K562 (cell line): Measurements from ENCODE around the gene WNT11.

Source experiments
- CTCF ChIP-seq, 3 experiments: IDR thresholded peaks in 2 of 3; conservative IDR thresholded peaks in 1 of 3; 2 replicates each; pipeline ENCODE4 v1.5.1; 2011 to 2012; ENCODE audit warnings: low read length in 3 of 3, mild to moderate bottlenecking in 3 of 3, control low read depth in 2 of 3, improper control_type of control experiment in 1 of 3, inconsistent platforms in 1 of 3, low read depth in 1 of 3, mixed read lengths in 1 of 3, moderate library complexity in 1 of 3; ENCODE audit not compliant: insufficient read depth in 2 of 3
- DIDO1 ChIP-seq: fragments of 450-650 bp; IDR thresholded peaks from 2 replicates; pipeline ENCODE4 v1.6.1; 2016; ENCODE audit warnings: low read depth, missing biosample characterization, missing genetic modification characterization
- ELK1 ChIP-seq: sonication (generic); formaldehyde crosslinking; IDR thresholded peaks from 2 replicates; pipeline ENCODE4 v1.8.1; 2022; ENCODE audit warnings: missing genetic modification reagents
- SMAD1 ChIP-seq: fragments of 150-350 bp; IDR thresholded peaks from 2 replicates; pipeline ENCODE4 v1.6.1; 2014; ENCODE audit warnings: low read length, low read depth; ENCODE audit not compliant: partially characterized antibody
- TCF7L2 ChIP-seq: fragments of 150-350 bp; IDR thresholded peaks from 2 replicates; pipeline ENCODE4 v1.6.1; 2016; ENCODE audit warnings: low read depth, mild to moderate bottlenecking, low read length, moderate library complexity
- USF1 ChIP-seq: sonication (generic); formaldehyde crosslinking; IDR thresholded peaks from 2 replicates; pipeline ENCODE4 v1.9.0; 2022; ENCODE audit warnings: mild to moderate bottlenecking, missing genetic modification reagents

- no peak for TF ChIP-seq TCF7L2
- no peak for TF ChIP-seq USF1 (CRISPR knock-in tag)
- TF ChIP-seq SMAD1 = no peak
- no peak for TF ChIP-seq CTCF (IDR thresholded peaks at IDR 0.05 in 2 of 3, conservative IDR thresholded peaks at IDR 0.05 in 1 of 3; ENCODE audit: insufficient read depth in 2 of 3, low read depth in 1 of 3, low read length in 3 of 3)
- TF ChIP-seq ELK1 (CRISPR knock-in tag) = no peak
- TF ChIP-seq DIDO1 (tag) = no peak
Measured at GRCh38 chr11:76153571-76153923, 52.8 kb downstream of the WNT11 start.
